Skeletal muscle tissue (tissue), 4 donors: Measurements from ENCODE around the gene AKAP13. TPM values are rescaled to one million over a fixed set of nuclear protein-coding genes. Genes with fewer than 3 reads are reported as not detected.
A peak's percentile ranks its signal among the peaks of the same experiment; 100 is the strongest.

ENCODE experiments used
- H3K27ac ChIP-seq: one replicate; pipeline ENCODE4 v1.7.0; 2013; ENCODE audit warnings: mild to moderate bottlenecking, low read depth, low read length, inconsistent platforms
- H3K27me3 ChIP-seq, 3 donors: one replicate each; pipeline ENCODE4 v1.7.0; 2013; ENCODE audit warnings: low read length in 3 of 3; ENCODE audit not compliant: control insufficient read depth in 3 of 3, insufficient read depth in 3 of 3
- H3K36me3 ChIP-seq, 3 donors: one replicate each; pipeline ENCODE4 v1.7.0; 2013; ENCODE audit warnings: low read length in 3 of 3; ENCODE audit not compliant: control insufficient read depth in 3 of 3, insufficient read depth in 3 of 3
- H3K4me1 ChIP-seq, 3 donors: one replicate each; pipeline ENCODE4 v1.7.0; 2013; ENCODE audit warnings: low read length in 3 of 3, mild to moderate bottlenecking in 3 of 3; ENCODE audit not compliant: control insufficient read depth in 3 of 3, insufficient read depth in 3 of 3
- H3K4me3 ChIP-seq, 3 donors: one replicate each; pipeline ENCODE4 v1.7.0; 2013; ENCODE audit warnings: low read length in 3 of 3
- H3K9ac ChIP-seq, 3 donors: one replicate each; pipeline ENCODE4 v1.7.0; 2013; ENCODE audit warnings: low read length in 3 of 3, mild to moderate bottlenecking in 3 of 3, moderate library complexity in 2 of 3, low read depth in 1 of 3
- H3K9me3 ChIP-seq, 3 donors: one replicate each; pipeline ENCODE4 v1.7.0; 2013; ENCODE audit warnings: low read length in 3 of 3; ENCODE audit not compliant: control insufficient read depth in 3 of 3
- total RNA-seq: library from RNA; depleted of rRNA; stranded (reverse); fragments of >200 nt; gene quantifications from one replicate; pipeline ENCODE4 v1.2.3, GENCODE V29; 2014
- donor health status: Osteomylitis.

The AKAP13 gene
- total RNA-seq, 1 donor from 2014 or later, result 129 TPM

- peaks cover 4 to 11% (median 11%) of the 10 kb centered on the region in 3 donors for H3K36me3 ChIP-seq
- peak overlapping the region; percentile 79 for H3K27ac ChIP-seq
These were observed 392.3 kb downstream of the AKAP13 start for GRCh38 chr15:85772668-85773067.

DNA sequence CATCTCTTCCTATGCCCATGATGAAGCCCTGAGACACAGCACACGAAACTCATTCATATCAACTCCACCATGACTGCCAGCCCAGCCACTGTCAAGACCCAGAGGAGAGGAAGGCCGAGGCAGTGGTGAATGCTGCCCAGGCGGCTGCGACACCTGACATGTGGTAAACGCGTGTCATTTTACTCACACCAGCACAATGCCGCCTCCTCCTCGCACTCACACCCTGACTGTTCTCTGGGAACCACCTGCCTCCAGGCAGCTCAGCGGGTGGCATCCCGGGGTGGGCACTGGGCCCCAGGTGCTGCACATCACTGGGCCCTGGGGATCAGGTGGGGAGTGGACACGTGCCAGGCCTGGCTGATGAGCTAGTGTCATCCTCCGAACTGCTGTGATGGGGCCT is 392.8 kb downstream of the AKAP13 start:
- H3K9me3 ChIP-seq, result peaks cover 0 to 5% (median 0%) of the 10 kb centered on the region in 3 donors
- peak overlapping the region; percentile 79 for H3K27ac ChIP-seq
- no peak overlapping the region for H3K9ac ChIP-seq
- H3K4me1 ChIP-seq, result peaks cover 50 to 58% (median 56%) of the 10 kb centered on the region in 3 donors
- H3K27me3 ChIP-seq, result no peaks in the 10 kb centered on the region
- no peak overlapping the region for H3K4me3 ChIP-seq
- peaks cover 0 to 9% (median 9%) of the 10 kb centered on the region in 3 donors for H3K36me3 ChIP-seq

More at GRCh38 chr15:85772668-85773067, 392.3 kb downstream of the AKAP13 start:
- Histone ChIP-seq H3K9me3 (peaks cover 0 to 5% (median 0%) of the 10 kb centered on the region in 3 donors), H3K9ac (peak overlapping the region in 2 of 3 donors; percentile 32 to 40), H3K4me3 (no peak overlapping the region), H3K4me1 (peaks cover 46 to 52% (median 50%) of the 10 kb centered on the region in 3 donors), H3K27me3 (no peaks in the 10 kb centered on the region)

DNA sequence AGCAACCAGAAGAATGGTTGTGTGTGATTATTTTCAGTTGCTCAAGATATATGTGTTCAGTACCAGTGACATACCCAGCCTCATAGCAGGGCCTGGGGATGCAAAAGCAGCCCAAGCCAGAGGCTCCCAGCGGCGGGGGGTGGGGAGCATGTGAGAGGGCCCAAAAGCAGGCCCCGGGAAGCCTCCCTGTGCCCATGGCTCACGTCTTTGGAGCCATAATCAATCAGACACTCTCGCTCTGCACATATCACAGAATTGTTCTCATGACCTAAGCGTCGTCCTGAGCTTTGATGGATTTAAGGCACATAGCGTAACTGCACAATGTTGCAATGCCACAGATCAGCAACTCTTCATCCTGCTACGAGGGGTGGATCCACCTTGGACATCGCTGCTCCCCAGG is 393.6 kb downstream of the AKAP13 start:
- Histone ChIP-seq H3K9me3 (peaks cover 0 to 5% (median 0%) of the 10 kb centered on the region in 3 donors), H3K9ac (peak overlapping the region in 1 of 3 donors; percentile 16), H3K4me1 (peaks cover 55 to 63% (median 61%) of the 10 kb centered on the region in 3 donors), H3K4me3 (no peak overlapping the region), H3K27ac (no peak overlapping the region), H3K36me3 (peaks cover 0 to 5% (median 3%) of the 10 kb centered on the region in 3 donors), H3K27me3 (no peaks in the 10 kb centered on the region)

DNA sequence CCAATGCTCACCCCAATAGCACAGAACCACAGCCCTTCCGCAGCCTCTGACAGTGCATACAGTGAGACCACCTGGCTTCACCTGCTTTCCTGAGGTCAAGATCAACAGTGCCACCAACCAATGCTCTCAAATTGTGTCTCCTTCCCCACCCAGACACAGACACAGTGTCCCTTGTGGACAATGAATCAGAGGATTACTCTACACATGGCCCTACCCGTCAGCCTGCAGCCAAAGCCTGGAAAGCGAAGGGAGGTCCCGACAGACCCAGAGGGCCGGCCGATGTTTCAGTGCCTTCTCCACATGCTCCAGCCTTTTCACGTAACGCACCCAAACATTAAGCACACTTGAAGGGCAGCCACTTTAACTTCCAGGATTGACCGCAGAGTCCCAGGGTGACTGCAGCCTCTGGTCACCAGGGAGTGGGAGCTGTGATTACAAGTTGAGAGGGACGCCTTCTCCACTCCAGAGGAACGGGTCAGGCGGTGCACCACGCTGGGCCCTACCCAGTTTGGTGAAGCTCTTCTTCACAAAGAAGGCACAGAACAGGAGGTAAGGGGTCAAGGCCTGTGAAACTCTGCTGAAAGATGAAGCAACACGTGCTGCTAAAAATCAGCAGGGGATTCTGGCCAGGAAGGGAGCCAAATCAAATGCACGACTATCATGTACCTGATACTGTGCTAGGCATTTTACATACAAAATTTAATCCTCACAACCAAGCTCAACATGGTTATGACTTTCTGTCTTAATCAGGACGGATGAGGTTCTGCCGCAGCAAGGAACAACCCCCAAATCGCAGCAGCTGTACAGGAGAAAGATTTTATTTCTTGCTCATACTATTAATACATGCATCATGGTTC is 397.1 kb downstream of the AKAP13 start:
- Histone ChIP-seq H3K36me3 (no peaks in the 10 kb centered on the region), H3K27ac (no peak overlapping the region), H3K9me3 (no peaks in the 10 kb centered on the region), H3K27me3 (no peaks in the 10 kb centered on the region), H3K4me1 (peaks cover 40 to 61% (median 49%) of the 10 kb centered on the region in 3 donors), H3K4me3 (no peak overlapping the region), H3K9ac (peak overlapping the region in 1 of 3 donors; percentile 33)

DNA sequence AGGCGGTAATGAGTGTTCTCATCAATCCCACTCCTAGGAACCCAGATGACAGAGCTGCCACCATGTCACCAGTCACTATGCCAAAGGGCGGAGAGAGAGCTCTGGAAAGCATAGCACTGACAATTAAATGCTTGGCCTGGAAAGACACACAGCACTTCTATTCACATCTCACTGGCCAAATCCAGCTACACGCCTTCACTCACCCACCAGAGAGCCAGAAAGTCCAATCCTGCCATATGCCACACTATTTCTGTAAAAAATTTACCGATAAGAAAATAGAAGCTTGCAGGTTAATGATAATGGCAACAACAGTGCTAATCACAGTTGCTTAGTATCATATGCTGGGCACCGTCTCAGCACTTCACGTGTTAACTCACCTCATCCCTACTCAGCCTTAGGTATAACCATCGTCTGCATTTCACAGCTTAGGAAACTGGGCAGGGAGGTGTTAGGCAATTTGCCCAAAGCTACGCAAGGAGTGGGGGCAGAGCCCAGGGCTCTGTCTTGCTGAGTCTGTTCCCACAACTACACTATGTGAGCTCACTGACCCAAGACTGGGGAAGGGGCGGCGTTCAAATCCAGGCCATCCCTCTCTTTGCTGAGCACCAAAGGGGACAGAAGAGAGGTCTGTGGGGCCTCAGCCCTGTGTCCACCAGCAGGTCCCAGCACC is 397.8 kb downstream of the AKAP13 start:
- no peaks in the 10 kb centered on the region for H3K36me3 ChIP-seq
- no peaks in the 10 kb centered on the region for H3K9me3 ChIP-seq
- no peak overlapping the region for H3K9ac ChIP-seq
- no peak overlapping the region for H3K27ac ChIP-seq
- no peaks in the 10 kb centered on the region for H3K27me3 ChIP-seq
- H3K4me3 ChIP-seq, result no peak overlapping the region
- peaks cover 33 to 57% (median 45%) of the 10 kb centered on the region in 3 donors for H3K4me1 ChIP-seq

DNA sequence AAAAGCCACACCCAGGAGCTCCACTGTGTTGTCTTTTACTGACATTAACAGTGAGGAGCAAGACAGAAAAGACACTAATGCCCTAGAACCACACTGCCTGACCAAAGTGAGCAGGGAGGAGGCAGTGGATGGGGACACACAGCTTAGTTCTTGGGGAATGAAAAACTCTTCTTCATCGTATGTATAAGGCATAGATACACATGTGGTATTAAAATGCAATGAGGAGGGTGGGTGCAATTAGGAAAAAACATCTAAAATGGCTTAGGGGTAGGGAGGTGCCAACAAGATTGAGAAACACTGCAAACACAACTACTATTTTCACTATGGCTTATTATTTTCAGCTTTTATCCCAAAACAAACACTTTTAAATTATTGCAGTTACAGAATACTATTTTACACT is 398.8 kb downstream of the AKAP13 start:
- Histone ChIP-seq H3K27me3 (no peaks in the 10 kb centered on the region), H3K27ac (no peak overlapping the region), H3K9me3 (no peaks in the 10 kb centered on the region), H3K9ac (no peak overlapping the region), H3K4me3 (no peak overlapping the region), H3K4me1 (peaks cover 31 to 46% (median 35%) of the 10 kb centered on the region in 3 donors), H3K36me3 (no peaks in the 10 kb centered on the region)

DNA sequence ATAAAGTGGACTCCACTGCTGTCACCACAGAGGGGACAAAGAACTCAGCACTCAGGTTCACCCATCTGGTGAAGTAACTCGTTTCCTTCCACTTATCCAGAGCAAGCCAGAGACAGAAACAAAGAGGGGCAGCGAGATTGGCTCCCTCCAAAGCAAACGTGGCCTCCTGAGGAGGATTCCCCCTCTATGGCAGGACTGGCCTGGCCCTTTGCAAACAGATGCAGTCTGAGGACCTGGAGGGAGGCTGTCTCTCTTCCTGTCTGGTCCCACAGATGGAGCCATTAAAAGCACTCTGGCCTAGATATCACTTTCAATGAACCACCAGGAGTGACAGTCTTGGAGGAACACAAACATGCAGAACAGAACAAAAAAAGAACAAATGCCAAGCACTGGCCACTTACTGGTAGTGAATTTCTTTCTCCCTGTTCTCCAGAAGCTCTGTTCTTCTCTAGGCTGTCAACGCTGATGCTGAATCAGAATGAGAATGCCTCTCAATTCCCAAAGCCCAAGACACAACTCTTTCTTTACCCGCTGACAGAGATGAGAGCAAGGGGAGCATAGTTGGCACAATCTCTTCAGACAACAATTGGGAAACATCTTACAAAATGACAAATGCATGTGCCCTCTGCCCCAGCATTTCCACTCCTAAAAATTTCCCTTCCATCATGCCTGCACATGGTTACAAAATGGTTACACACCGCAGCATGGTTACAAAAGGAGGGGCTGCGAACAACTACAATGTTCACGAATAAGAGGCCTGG is 400.0 kb downstream of the AKAP13 start:
- peak overlapping the region in 1 of 3 donors; percentile 28 for H3K9ac ChIP-seq
- no peaks in the 10 kb centered on the region for H3K27me3 ChIP-seq
- peaks cover 31 to 51% (median 35%) of the 10 kb centered on the region in 3 donors for H3K4me1 ChIP-seq
- no peaks in the 10 kb centered on the region for H3K36me3 ChIP-seq
- no peak overlapping the region for H3K27ac ChIP-seq
- H3K9me3 ChIP-seq, result no peaks in the 10 kb centered on the region
- H3K4me3 ChIP-seq, result no peak overlapping the region

GRCh38 chr15:85781099-85781498 is 400.7 kb downstream of the AKAP13 start:
- Histone ChIP-seq H3K27me3 (no peaks in the 10 kb centered on the region), H3K9ac (no peak overlapping the region), H3K36me3 (no peaks in the 10 kb centered on the region), H3K4me3 (no peak overlapping the region), H3K9me3 (no peaks in the 10 kb centered on the region), H3K4me1 (peaks cover 34 to 54% (median 39%) of the 10 kb centered on the region in 3 donors), H3K27ac (no peak overlapping the region)

GRCh38 chr15:85782064-85782463 is 401.7 kb downstream of the AKAP13 start:
- Histone ChIP-seq H3K27ac (no peak overlapping the region), H3K4me3 (no peak overlapping the region), H3K9me3 (no peaks in the 10 kb centered on the region), H3K27me3 (no peaks in the 10 kb centered on the region), H3K4me1 (peaks cover 40 to 59% (median 46%) of the 10 kb centered on the region in 3 donors), H3K36me3 (no peaks in the 10 kb centered on the region), H3K9ac (no peak overlapping the region)
